Measurements from ENCODE around the gene XRN2. TPM values are rescaled to one million over a fixed set of nuclear protein-coding genes. Genes with fewer than 3 reads are reported as not detected.

The XRN2 gene
- polyA plus RNA-seq, 2 of the 4 experiments (the other 2 are of a cell fraction), result 125 to 192 TPM

DNA sequence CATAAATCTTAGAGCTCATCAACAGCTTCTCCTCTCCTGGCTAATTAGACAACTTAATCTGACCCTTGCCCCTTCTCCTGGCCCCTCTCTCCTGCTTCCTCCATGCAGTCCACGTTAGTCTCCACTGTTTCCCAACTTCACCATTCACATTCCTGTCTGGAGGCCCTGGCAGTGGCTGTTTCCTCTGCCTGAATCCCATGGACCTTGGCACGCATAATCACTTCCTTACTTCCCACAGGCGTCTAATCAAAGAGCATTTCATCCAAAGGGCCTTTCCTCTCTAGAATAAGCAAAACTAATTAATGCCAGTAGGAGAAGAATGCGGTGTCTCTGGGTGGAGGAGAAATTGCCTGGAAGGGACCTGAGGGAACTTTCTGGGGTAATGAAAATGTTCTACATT lies 16.4 kb upstream of the XRN2 start (continued):
- TF ChIP-seq JUN (IDR thresholded peaks at IDR 0.05), result no peak
- TF ChIP-seq RFX5 (IDR thresholded peaks at IDR 0.05), result no peak
- TF ChIP-seq ZFP36 (IDR thresholded peaks at IDR 0.05; ENCODE audit: borderline replicate concordance, partially characterized antibody), result no peak
- no peak for TF ChIP-seq TP53 (CRISPR knock-in tag; IDR thresholded peaks at IDR 0.05)
- TF ChIP-seq BHLHE40 (IDR thresholded peaks at IDR 0.05; ENCODE audit: low read depth, low read length), result no peak

DNA sequence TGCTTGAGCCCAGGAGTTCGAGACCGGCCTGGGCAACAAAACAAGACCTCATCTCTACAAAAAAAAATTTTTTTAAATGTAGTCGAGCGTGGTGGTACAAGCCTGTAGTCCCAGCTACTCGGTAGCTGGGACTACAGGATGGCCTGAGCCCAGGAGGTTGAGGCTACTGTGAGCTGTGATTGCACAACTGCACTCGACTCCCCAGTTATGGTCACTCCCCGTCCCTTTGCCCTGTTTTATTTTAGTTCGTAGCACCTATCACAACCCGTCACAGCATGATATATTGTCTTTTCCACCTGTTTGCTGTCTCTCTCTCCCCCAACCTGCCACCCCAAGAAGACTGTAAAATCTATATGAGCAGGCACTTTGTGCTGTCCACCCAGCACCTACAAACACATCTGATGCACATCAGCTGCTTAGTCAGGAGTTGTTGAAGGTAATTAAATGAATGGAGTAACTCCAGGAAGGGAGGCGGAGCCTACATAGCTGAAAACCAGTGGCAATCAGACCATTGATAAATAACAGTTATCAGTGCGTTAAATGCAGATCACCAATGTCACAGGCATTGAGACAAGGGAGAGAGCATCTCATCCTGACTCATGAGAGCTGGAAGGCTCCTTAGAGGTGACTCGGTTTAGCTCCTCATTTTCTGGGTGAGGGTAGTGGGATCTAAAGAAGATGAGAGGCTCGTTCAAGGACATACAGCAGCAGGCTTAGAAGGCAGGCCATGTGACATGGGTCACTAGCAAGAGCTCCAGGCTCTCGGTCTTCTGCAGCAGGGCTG lies 14.4 kb upstream of the XRN2 start:
- TF ChIP-seq, protein P1, sequence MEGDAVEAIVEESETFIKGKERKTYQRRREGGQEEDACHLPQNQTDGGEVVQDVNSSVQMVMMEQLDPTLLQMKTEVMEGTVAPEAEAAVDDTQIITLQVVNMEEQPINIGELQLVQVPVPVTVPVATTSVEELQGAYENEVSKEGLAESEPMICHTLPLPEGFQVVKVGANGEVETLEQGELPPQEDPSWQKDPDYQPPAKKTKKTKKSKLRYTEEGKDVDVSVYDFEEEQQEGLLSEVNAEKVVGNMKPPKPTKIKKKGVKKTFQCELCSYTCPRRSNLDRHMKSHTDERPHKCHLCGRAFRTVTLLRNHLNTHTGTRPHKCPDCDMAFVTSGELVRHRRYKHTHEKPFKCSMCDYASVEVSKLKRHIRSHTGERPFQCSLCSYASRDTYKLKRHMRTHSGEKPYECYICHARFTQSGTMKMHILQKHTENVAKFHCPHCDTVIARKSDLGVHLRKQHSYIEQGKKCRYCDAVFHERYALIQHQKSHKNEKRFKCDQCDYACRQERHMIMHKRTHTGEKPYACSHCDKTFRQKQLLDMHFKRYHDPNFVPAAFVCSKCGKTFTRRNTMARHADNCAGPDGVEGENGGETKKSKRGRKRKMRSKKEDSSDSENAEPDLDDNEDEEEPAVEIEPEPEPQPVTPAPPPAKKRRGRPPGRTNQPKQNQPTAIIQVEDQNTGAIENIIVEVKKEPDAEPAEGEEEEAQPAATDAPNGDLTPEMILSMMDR (IDR thresholded peaks at IDR 0.05), result no peak
- TF ChIP-seq ZSCAN20 (CRISPR knock-in tag; IDR thresholded peaks at IDR 0.05), result no peak
- TF ChIP-seq, protein P2, sequence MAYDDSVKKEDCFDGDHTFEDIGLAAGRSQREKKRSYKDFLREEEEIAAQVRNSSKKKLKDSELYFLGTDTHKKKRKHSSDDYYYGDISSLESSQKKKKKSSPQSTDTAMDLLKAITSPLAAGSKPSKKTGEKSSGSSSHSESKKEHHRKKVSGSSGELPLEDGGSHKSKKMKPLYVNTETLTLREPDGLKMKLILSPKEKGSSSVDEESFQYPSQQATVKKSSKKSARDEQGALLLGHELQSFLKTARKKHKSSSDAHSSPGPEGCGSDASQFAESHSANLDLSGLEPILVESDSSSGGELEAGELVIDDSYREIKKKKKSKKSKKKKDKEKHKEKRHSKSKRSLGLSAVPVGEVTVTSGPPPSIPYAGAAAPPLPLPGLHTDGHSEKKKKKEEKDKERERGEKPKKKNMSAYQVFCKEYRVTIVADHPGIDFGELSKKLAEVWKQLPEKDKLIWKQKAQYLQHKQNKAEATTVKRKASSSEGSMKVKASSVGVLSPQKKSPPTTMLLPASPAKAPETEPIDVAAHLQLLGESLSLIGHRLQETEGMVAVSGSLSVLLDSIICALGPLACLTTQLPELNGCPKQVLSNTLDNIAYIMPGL (CRISPR knock-in tag; IDR thresholded peaks at IDR 0.05; ENCODE audit: borderline replicate concordance), result no peak
- no peak for TF ChIP-seq NFE2L2 (conservative IDR thresholded peaks at IDR 0.05; ENCODE audit: low read length)
- no peak for TF ChIP-seq FOSL2 (IDR thresholded peaks at IDR 0.05)
- TF ChIP-seq FOSL2 (CRISPR knock-in tag; IDR thresholded peaks at IDR 0.05), result no peak
- TF ChIP-seq TFCP2L1 (CRISPR knock-in tag; IDR thresholded peaks at IDR 0.05), result no peak
- TF ChIP-seq, protein P3, sequence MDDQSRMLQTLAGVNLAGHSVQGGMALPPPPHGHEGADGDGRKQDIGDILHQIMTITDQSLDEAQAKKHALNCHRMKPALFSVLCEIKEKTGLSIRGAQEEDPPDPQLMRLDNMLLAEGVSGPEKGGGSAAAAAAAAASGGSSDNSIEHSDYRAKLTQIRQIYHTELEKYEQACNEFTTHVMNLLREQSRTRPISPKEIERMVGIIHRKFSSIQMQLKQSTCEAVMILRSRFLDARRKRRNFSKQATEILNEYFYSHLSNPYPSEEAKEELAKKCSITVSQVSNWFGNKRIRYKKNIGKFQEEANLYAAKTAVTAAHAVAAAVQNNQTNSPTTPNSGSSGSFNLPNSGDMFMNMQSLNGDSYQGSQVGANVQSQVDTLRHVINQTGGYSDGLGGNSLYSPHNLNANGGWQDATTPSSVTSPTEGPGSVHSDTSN (IDR thresholded peaks at IDR 0.05), result no peak
- no peak for TF ChIP-seq CHD2 (IDR thresholded peaks at IDR 0.05; ENCODE audit: low read length, partially characterized antibody)
- TF ChIP-seq ESRRA (IDR thresholded peaks at IDR 0.05; ENCODE audit: borderline replicate concordance, low read length), result no peak
- ATAC-seq (0 out of 6 replicates have a peak, but pooled peaks of 1 of the 2 experiments have one; percentile 24), FAIRE-seq (no peak), DNase-seq (ENCODE audit: low read depth in 1 of 2, low spot score in 1 of 2) (no peak)
- ChIA-PET CTCF (interaction anchor here (1.0 to 1.5 kb wide), 3 partner anchors 9 to 23 kb away, joined by 3 to 4 read pairs (median 3); no protein-coding TSS in a partner anchor), POLR2A (interaction anchor here (1.1 to 1.5 kb wide), 2 partner anchors 14 kb away, joined by 4 to 5 read pairs; partner anchors contain the start of gene XRN2)
- Histone ChIP-seq H3K4me3 (no peak overlapping the region), H3K9me3 (peaks cover 6% of the 10 kb centered on the region; the same call in 1 of the 3 replicates), H3K27ac (no peak overlapping the region), H3K4me2 (no peak overlapping the region), H3K4me1 (no peaks in the 10 kb centered on the region)
- WGBS (ENCODE audit: missing lambda C conversion rate), result 26% methylated on average over 14 of the region's 14 CpGs

DNA sequence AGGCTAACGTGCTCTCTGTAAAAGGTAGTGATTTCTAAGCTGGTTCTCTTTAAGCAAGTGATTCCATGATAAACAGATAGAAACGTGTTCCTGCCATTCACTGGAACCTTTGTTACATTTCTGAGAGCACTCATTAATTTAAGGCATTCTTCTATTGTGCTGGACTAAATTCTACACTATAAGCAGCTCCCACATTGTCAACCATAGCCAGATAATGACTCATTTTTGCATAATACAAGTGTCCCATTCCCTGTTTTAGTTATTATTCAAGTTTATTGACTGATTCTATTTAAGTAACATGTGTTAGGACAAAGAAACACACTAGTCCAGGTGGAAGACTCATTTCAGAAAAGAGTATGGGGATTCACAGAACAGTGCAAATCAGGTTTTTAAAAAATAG lies 13.5 kb upstream of the XRN2 start:
- CTCF ChIA-PET, result interaction anchor here (1.0 to 1.5 kb wide), 3 partner anchors 8 to 24 kb away, joined by 3 to 4 read pairs (median 3); no protein-coding TSS in a partner anchor
- FAIRE-seq (no peak), DNase-seq (ENCODE audit: low read depth in 1 of 2, low spot score in 1 of 2) (no peak), ATAC-seq (no peak)
- Histone ChIP-seq H3K4me1 (no peaks in the 10 kb centered on the region), H3K4me2 (no peak overlapping the region), H3K4me3 (no peak overlapping the region), H3K27ac (no peak overlapping the region), H3K9me3 (peaks cover 6% of the 10 kb centered on the region; the same call in 1 of the 3 replicates)
- TF ChIP-seq JUNB (IDR thresholded peaks at IDR 0.05) (no peak), HOXB13 (CRISPR knock-in tag; IDR thresholded peaks at IDR 0.05; ENCODE audit: low read depth) (no peak), GATA3 (IDR thresholded peaks at IDR 0.05; ENCODE audit: borderline replicate concordance) (no peak), HEYL (CRISPR knock-in tag; IDR thresholded peaks at IDR 0.05) (no peak), RAD21 (conservative IDR thresholded peaks at IDR 0.05 in 1 of 2, IDR thresholded peaks at IDR 0.05 in 1 of 2) (no peak), NPAS2 (CRISPR knock-in tag; IDR thresholded peaks at IDR 0.05; ENCODE audit: borderline replicate concordance) (no peak), POLR2A (IDR thresholded peaks at IDR 0.05; ENCODE audit: low read length) (no peak), CHD4 (IDR thresholded peaks at IDR 0.05; ENCODE audit: borderline replicate concordance) (no peak)
- TF ChIP-seq, protein P4, sequence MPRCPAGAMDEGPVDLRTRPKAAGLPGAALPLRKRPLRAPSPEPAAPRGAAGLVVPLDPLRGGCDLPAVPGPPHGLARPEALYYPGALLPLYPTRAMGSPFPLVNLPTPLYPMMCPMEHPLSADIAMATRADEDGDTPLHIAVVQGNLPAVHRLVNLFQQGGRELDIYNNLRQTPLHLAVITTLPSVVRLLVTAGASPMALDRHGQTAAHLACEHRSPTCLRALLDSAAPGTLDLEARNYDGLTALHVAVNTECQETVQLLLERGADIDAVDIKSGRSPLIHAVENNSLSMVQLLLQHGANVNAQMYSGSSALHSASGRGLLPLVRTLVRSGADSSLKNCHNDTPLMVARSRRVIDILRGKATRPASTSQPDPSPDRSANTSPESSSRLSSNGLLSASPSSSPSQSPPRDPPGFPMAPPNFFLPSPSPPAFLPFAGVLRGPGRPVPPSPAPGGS (IDR thresholded peaks at IDR 0.05), result no peak
- TF ChIP-seq, protein P5, sequence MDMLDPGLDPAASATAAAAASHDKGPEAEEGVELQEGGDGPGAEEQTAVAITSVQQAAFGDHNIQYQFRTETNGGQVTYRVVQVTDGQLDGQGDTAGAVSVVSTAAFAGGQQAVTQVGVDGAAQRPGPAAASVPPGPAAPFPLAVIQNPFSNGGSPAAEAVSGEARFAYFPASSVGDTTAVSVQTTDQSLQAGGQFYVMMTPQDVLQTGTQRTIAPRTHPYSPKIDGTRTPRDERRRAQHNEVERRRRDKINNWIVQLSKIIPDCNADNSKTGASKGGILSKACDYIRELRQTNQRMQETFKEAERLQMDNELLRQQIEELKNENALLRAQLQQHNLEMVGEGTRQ (IDR thresholded peaks at IDR 0.05), result no peak
- 0% methylated on average over 2 of the region's 2 CpGs for WGBS (ENCODE audit: missing lambda C conversion rate)
- POLR2A ChIA-PET, result interaction anchor here (1.5 kb wide), 1 partner anchor 13 kb away, joined by 5 read pairs; the partner anchor contains the start of gene XRN2

All from A549 (cell line).